Measurements from ENCODE around the gene HIPK1. TPM values are rescaled to one million over a fixed set of nuclear protein-coding genes. Genes with fewer than 3 reads are reported as not detected.

Gene HIPK1
- total RNA-seq, 1 experiment from 2014 or later: 52.2 TPM

DNA sequence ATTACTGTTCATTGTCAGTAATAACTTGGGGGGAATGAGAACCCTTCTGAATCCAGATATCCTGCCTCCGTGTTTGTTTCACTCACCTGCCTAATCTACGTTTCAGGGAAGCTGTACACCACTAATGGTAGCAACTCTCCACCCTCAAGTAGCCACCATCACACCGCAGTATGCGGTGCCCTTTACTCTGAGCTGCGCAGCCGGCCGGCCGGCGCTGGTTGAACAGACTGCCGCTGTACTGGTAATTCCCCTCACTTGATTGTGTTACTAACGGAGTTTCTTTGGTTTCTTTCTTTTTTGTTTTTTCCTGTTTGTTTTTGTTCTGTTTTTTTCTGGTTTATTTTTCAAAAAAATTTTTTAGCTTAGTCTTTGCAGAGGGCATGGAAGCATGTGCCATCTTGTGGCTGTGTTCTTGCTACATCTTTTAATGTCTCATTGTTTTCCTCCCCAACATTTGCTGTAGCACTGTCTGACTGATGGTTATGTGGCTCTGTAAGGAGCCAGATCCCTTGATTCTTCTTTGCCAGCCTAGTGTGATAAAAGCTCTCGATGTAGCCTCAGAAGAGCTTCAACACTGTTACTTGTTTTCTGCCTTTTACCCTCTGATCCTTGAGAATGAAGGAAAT lies 34.3 kb downstream of the HIPK1 start:
- TF ChIP-seq ZNF396 (CRISPR knock-in tag; IDR thresholded peaks at IDR 0.05; ENCODE audit: borderline replicate concordance) (no peak), TCF7 (CRISPR knock-in tag; IDR thresholded peaks at IDR 0.05; ENCODE audit: low read depth) (no peak), ZNF138 (CRISPR knock-in tag; conservative IDR thresholded peaks at IDR 0.05) (no peak), KAT7 (CRISPR knock-in tag; IDR thresholded peaks at IDR 0.05; ENCODE audit: borderline replicate concordance) (no peak), NFYB (CRISPR knock-in tag; conservative IDR thresholded peaks at IDR 0.05; ENCODE audit: low read depth) (no peak)
- TF ChIP-seq, protein P1, sequence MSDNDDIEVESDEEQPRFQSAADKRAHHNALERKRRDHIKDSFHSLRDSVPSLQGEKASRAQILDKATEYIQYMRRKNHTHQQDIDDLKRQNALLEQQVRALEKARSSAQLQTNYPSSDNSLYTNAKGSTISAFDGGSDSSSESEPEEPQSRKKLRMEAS (CRISPR knock-in tag; IDR thresholded peaks at IDR 0.05): no peak
- TF ChIP-seq, protein P2, sequence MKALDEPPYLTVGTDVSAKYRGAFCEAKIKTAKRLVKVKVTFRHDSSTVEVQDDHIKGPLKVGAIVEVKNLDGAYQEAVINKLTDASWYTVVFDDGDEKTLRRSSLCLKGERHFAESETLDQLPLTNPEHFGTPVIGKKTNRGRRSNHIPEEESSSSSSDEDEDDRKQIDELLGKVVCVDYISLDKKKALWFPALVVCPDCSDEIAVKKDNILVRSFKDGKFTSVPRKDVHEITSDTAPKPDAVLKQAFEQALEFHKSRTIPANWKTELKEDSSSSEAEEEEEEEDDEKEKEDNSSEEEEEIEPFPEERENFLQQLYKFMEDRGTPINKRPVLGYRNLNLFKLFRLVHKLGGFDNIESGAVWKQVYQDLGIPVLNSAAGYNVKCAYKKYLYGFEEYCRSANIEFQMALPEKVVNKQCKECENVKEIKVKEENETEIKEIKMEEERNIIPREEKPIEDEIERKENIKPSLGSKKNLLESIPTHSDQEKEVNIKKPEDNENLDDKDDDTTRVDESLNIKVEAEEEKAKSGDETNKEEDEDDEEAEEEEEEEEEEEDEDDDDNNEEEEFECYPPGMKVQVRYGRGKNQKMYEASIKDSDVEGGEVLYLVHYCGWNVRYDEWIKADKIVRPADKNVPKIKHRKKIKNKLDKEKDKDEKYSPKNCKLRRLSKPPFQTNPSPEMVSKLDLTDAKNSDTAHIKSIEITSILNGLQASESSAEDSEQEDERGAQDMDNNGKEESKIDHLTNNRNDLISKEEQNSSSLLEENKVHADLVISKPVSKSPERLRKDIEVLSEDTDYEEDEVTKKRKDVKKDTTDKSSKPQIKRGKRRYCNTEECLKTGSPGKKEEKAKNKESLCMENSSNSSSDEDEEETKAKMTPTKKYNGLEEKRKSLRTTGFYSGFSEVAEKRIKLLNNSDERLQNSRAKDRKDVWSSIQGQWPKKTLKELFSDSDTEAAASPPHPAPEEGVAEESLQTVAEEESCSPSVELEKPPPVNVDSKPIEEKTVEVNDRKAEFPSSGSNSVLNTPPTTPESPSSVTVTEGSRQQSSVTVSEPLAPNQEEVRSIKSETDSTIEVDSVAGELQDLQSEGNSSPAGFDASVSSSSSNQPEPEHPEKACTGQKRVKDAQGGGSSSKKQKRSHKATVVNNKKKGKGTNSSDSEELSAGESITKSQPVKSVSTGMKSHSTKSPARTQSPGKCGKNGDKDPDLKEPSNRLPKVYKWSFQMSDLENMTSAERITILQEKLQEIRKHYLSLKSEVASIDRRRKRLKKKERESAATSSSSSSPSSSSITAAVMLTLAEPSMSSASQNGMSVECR (CRISPR knock-in tag; IDR thresholded peaks at IDR 0.05; ENCODE audit: borderline replicate concordance): no peak
- TF ChIP-seq, protein P3, sequence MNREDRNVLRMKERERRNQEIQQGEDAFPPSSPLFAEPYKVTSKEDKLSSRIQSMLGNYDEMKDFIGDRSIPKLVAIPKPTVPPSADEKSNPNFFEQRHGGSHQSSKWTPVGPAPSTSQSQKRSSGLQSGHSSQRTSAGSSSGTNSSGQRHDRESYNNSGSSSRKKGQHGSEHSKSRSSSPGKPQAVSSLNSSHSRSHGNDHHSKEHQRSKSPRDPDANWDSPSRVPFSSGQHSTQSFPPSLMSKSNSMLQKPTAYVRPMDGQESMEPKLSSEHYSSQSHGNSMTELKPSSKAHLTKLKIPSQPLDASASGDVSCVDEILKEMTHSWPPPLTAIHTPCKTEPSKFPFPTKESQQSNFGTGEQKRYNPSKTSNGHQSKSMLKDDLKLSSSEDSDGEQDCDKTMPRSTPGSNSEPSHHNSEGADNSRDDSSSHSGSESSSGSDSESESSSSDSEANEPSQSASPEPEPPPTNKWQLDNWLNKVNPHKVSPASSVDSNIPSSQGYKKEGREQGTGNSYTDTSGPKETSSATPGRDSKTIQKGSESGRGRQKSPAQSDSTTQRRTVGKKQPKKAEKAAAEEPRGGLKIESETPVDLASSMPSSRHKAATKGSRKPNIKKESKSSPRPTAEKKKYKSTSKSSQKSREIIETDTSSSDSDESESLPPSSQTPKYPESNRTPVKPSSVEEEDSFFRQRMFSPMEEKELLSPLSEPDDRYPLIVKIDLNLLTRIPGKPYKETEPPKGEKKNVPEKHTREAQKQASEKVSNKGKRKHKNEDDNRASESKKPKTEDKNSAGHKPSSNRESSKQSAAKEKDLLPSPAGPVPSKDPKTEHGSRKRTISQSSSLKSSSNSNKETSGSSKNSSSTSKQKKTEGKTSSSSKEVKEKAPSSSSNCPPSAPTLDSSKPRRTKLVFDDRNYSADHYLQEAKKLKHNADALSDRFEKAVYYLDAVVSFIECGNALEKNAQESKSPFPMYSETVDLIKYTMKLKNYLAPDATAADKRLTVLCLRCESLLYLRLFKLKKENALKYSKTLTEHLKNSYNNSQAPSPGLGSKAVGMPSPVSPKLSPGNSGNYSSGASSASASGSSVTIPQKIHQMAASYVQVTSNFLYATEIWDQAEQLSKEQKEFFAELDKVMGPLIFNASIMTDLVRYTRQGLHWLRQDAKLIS (CRISPR knock-in tag; IDR thresholded peaks at IDR 0.05; ENCODE audit: borderline replicate concordance): no peak
- no peaks in the 10 kb centered on the region for H3K27me3 Mint-ChIP-seq (ENCODE audit: low read depth)
- POLR2A ChIA-PET: no interaction called here
- peaks cover 52% of the 10 kb centered on the region for H3K36me3 Mint-ChIP-seq
- ATAC-seq (no peak), DNase-seq (ENCODE audit: low spot score) (no peak)
- CTCF ChIA-PET: interaction anchor here (0.5 to 2.4 kb wide), 12 partner anchors 13 to 371 kb away, joined by 3 to 13 read pairs (median 4); partner anchors contain the start of genes AP4B1 and OLFML3
- H3K27ac Mint-ChIP-seq: no peak overlapping the region
- H3K4me1 Mint-ChIP-seq: peaks cover 12% of the 10 kb centered on the region
- H3K9me3 Mint-ChIP-seq: no peaks in the 10 kb centered on the region
- no peak overlapping the region for H3K4me3 Mint-ChIP-seq

DNA sequence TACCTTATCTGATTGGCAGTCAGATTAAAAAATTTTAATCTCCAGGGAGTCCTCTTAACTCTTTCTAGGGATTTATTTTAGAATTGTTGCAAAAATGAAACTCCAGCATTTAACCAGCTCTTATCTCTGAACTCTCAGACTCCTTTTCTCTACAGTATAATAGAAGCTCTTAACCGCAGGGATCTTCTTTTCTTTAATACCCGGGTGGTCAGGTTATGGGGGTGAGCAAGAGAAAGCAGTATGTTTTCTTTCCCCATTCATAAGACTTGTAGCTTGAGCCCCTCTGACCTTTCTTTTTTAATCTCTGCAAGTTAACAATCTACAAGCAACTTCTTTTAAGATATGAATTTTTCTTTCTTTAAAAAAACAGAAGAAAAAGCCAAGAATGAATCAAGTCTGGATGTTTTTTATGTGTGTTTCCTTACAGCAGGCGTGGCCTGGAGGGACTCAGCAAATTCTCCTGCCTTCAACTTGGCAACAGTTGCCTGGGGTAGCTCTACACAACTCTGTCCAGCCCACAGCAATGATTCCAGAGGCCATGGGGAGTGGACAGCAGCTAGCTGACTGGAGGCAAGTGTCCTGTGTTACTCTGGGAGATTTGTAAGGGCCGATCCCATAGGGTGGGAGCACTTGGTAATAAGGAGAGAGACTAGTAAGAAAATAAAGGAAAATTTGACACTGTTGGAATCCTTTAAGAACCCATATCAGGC lies 36.7 kb downstream of the HIPK1 start:
- Mint-ChIP-seq H3K36me3 (peaks cover 72% of the 10 kb centered on the region), H3K9me3 (no peaks in the 10 kb centered on the region), H3K4me1 (peaks cover 12% of the 10 kb centered on the region), H3K4me3 (no peak overlapping the region), H3K27me3 (ENCODE audit: low read depth) (no peaks in the 10 kb centered on the region), H3K27ac (no peak overlapping the region)
- ATAC-seq (no peak), DNase-seq (ENCODE audit: low spot score) (no peak)
- ChIA-PET CTCF (no interaction called here), POLR2A (no interaction called here)
- TF ChIP-seq, protein P4, sequence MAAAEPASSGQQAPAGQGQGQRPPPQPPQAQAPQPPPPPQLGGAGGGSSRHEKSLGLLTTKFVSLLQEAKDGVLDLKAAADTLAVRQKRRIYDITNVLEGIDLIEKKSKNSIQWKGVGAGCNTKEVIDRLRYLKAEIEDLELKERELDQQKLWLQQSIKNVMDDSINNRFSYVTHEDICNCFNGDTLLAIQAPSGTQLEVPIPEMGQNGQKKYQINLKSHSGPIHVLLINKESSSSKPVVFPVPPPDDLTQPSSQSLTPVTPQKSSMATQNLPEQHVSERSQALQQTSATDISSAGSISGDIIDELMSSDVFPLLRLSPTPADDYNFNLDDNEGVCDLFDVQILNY (CRISPR knock-in tag; IDR thresholded peaks at IDR 0.05): no peak
- TF ChIP-seq, protein P3 (CRISPR knock-in tag; IDR thresholded peaks at IDR 0.05; ENCODE audit: borderline replicate concordance): no peak

Measured in WTC11 (cell line).